ENCODE results near the gene F2. TPM values are rescaled to one million over a fixed set of nuclear protein-coding genes. Genes with fewer than 3 reads are reported as not detected.

The F2 gene
- total and polyA plus RNA-seq, 4 donors, result 631 to 1,505 (median 1,232) TPM

GRCh38 chr11:46674463-46675287 lies 44.3 kb upstream of the F2 start:
- H3K27ac ChIP-seq (ENCODE audit: low read depth in 1 of 2, low read length in 2 of 2), result peak overlapping the region; percentile 86 to 97
- 48% methylated on average over 12 of the region's 12 CpGs for WGBS
- TF ChIP-seq RXRA (IDR thresholded peaks at IDR 0.05), result no peak
- peak; percentile 67 for TF ChIP-seq REST (IDR thresholded peaks at IDR 0.05)
- H3K9ac ChIP-seq (ENCODE audit: low read depth in 1 of 2, low read length in 2 of 2), result no peak overlapping the region
- peaks cover 18 to 42% (median 21%) of the 10 kb centered on the region in 4 donors for H3K4me1 ChIP-seq (ENCODE audit: control insufficient read depth in 4 of 4, insufficient read depth in 4 of 4, low read length in 3 of 4)
- H3K27me3 ChIP-seq (ENCODE audit: control insufficient read depth in 4 of 4, insufficient read depth in 4 of 4, low read length in 3 of 4), result no peaks in the 10 kb centered on the region
- no peak overlapping the region for H3K4me3 ChIP-seq (ENCODE audit: low read depth in 1 of 3, low read length in 3 of 3)
- H3K36me3 ChIP-seq (ENCODE audit: control insufficient read depth in 4 of 4, insufficient read depth in 3 of 4, low read depth in 1 of 4, low read length in 3 of 4), result peaks cover 24 to 48% (median 35%) of the 10 kb centered on the region in 4 donors
- H3K9me3 ChIP-seq (ENCODE audit: control insufficient read depth in 4 of 4, low read length in 3 of 4), result no peaks in the 10 kb centered on the region
- no peak for DNase-seq (ENCODE audit: low spot score)

- no peak for DNase-seq (ENCODE audit: low spot score)
- Histone ChIP-seq H3K4me1 (ENCODE audit: control insufficient read depth in 4 of 4, insufficient read depth in 4 of 4, low read length in 3 of 4) (peaks cover 18 to 42% (median 21%) of the 10 kb centered on the region in 4 donors), H3K27me3 (ENCODE audit: control insufficient read depth in 4 of 4, insufficient read depth in 4 of 4, low read length in 3 of 4) (no peaks in the 10 kb centered on the region), H3K36me3 (ENCODE audit: control insufficient read depth in 4 of 4, insufficient read depth in 3 of 4, low read depth in 1 of 4, low read length in 3 of 4) (peaks cover 26 to 53% (median 38%) of the 10 kb centered on the region in 4 donors), H3K27ac (ENCODE audit: low read depth in 1 of 2, low read length in 2 of 2) (peak overlapping the region; percentile 86 to 97), H3K9me3 (ENCODE audit: control insufficient read depth in 4 of 4, low read length in 3 of 4) (no peaks in the 10 kb centered on the region), H3K4me3 (ENCODE audit: low read depth in 1 of 3, low read length in 3 of 3) (no peak overlapping the region), H3K9ac (ENCODE audit: low read depth in 1 of 2, low read length in 2 of 2) (peak overlapping the region in 1 of 2 donors; percentile 44)
- WGBS, result 33% methylated on average over 4 of the region's 4 CpGs
- TF ChIP-seq FOXA2 (IDR thresholded peaks at IDR 0.05), result peak; percentile 31
- no peak for TF ChIP-seq FOXA1 (IDR thresholded peaks at IDR 0.05)
- peak; percentile 30 to 38 for TF ChIP-seq RAD21 (IDR thresholded peaks at IDR 0.05)
- no peak for TF ChIP-seq EGR1 (IDR thresholded peaks at IDR 0.05; ENCODE audit: low read depth in 2 of 2)
- peak in 1 of 2 donors; percentile 49 for TF ChIP-seq GABPA (IDR thresholded peaks at IDR 0.05 in 1 of 2, conservative IDR thresholded peaks at IDR 0.05 in 1 of 2)
- TF ChIP-seq MAX (IDR thresholded peaks at IDR 0.05), result peak; percentile 71
- TF ChIP-seq TAF1 (conservative IDR thresholded peaks at IDR 0.05), result no peak
- peak; percentile 16 to 68 for TF ChIP-seq RXRA (IDR thresholded peaks at IDR 0.05)
- peak; percentile 41 to 60 for TF ChIP-seq JUND (IDR thresholded peaks at IDR 0.05)
- TF ChIP-seq REST (IDR thresholded peaks at IDR 0.05), result no peak
- no peak for TF ChIP-seq ZBTB33 (IDR thresholded peaks at IDR 0.05)
- TF ChIP-seq SP1 (IDR thresholded peaks at IDR 0.05), result peak; percentile 49
- no peak for TF ChIP-seq NR2F2 (IDR thresholded peaks at IDR 0.05)
- TF ChIP-seq ATF3 (IDR thresholded peaks at IDR 0.05), result peak; percentile 34
- peak; percentile 1 for TF ChIP-seq CTCF (IDR thresholded peaks at IDR 0.05; ENCODE audit: low read depth, low read length, missing input control)
- TF ChIP-seq HNF4A (conservative IDR thresholded peaks at IDR 0.05), result peak in 1 of 2 donors; percentile 55
- TF ChIP-seq YY1 (IDR thresholded peaks at IDR 0.05), result peak; percentile 85
- no peak for TF ChIP-seq HNF4G (IDR thresholded peaks at IDR 0.05)
Measured at GRCh38 chr11:46675288-46675851, 43.6 kb upstream of the F2 start.

Measured in liver (tissue), 9 donors.